Activated T-cell treated with anti-CD3 and anti-CD28 coated beads, Interleukin-2, amount 50 U/mL, for 1 hour (primary cell): ENCODE results near the gene IFNLR1.
"Not testable (repeated sequence)": the region's sequence is repeated elsewhere in the genome, so short reads cannot be mapped to it uniquely, and the experiment has no call there.

Source experiments
- DNase-seq: peaks from one replicate; pipeline ENCODE4 v3.0.0-alpha.2; 2020

IFNLR1 gene

GRCh38 chr1:24186993-24187790 lies at the start of gene IFNLR1:
IFNLR1 (minus strand) TSS chr1:24187289; CDS start chr1:24187248, 41 bp downstream.
- peak; percentile 74 for DNase-seq

DNA sequence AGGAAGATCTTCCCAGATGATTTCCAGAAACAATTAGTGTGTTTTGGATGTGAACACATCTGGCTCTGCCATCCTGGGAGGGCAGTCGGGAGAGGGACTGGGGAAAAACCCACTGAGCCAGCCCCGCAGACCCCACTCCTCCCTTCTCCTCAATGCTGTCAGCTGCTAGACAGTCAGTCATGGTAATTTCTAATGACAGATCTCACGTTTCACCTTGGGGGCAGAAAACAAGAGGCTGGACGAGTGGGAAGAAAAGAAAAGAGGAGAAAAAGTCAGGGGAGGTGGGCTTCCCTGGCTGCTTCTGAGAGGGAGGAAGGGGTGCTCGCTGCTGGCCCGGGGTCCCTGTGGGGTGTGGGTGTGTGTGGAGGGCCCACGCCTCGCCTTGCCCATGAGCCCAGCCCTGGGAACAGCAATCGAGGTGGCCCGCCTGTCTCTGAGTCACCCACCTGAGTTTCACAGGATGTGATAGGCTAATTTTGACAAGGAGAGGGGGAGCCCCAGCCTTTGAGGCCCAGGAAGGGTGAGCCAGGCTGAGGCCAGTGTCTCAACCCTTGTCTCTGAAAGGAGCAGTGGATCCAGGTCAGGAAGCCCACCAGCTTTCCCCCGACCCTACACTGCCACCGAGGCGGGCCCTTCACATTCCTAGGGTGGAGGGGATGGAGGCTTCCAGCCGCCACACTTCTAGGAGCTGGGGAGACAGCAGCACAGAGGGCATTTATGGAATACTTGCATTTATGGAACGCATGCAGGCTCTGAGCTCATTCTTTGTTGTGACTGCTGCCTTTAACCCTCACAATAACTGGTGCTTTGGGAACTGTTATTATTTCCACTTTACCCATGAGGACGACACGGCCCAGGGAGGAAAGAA lies 49.1 kb upstream of the IFNLR1 start:
- DNase-seq, result no peak

DNA sequence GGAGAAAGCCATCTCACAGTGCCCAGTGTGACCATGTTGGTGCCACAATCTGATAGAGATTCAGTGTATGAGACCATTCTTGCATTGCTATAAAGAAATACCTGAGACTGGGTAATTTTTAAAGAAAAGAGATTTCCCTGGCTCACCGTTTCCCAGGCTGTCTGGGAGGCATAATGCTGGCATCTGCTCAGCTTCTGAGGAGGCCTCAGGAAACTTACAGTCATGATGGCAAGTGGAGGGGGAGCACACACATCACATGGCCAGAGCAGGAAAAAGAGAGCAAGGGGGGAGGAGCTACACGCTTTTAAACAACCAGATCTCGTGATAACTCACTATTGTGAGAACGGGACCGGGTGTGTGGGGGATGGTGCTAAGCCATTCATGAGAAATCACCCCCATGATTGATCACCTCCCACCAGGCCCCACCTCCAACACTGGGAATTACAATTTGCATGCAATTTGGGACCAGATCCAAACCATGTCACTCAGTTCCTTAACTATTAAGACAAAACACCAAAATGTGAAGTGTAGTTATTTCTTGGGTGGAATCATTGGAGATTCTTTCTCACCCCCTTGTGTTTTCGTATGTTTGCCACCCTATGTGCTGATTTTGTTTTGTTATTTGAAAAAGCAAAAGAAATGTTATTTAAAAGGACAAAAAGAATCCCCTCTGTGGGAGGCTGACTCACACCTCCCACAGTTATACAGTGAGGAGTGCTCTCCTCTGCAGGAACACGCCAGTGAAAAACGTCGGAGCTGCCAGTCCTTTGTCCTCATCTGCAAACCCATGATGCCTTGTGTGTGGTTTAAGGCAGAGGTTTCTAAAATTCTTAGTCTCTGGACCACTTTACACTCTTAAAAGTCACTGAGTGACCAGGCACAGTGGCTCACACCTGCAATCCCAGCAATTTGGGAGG lies 46.9 kb upstream of the IFNLR1 start:
- DNase-seq, result no peak

- DNase-seq, result no peak
These were observed 44.6 kb upstream of the IFNLR1 start for GRCh38 chr1:24231701-24232100.

GRCh38 chr1:24228311-24228710 lies 41.2 kb upstream of the IFNLR1 start:
- DNase-seq, result no peak

DNA sequence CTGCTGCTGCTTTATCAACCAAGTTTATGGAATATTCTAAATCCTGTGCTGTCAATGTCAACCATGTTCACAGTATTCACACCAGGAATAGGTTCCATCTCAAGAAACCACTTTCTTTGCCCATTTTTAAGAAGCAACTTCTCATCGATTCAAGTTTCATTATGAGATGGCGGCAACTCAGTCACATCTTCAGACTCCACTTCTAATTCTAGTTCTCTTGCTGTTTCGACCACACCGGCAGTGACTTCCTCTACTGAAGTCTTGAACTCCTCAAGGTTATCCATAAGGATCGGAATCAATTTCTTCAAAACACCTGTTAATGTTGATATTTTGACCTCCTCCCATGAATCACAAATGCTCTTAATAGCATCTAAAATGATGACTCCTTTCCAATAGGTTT lies 39.7 kb upstream of the IFNLR1 start:
- no peak for DNase-seq

DNA sequence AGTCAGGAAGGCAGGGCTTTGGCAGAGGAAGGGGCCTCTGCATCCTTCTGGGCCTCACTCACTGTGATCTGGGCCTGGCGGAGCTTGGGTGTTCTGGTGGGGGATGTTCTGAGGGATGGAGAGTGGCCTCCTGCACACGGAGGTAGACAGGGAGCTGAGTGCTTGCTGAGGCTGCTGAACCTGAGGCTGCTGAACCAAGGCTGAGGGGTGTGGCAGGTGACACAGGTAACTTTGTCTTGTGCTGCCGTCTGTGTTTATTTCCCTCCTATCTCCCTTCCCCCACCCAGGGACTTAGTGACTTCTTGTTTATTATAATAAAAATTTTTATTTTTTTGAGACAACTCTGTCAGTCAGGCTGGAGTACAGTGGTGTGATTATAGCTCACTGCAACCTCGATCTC lies 37.7 kb upstream of the IFNLR1 start:
- DNase-seq, result no peak

DNA sequence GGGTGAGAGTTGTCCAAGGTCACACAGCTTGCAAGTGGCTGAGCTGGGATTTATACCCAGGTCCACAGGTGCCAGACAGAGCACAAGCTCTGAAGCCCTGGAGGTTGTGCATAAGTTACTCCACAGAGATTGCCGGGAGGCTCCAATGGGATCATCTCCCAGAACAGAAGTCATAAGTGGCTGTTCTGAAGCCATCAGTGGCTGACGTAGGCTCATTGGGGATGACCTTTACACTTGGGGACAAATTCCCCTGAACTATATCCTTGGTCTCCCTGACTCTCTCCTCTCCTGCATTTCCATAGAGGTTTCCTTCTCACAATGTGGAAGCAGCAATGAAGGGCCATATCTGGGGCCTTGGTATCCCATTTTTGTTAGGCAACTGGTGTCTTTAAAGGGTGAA lies 37.0 kb upstream of the IFNLR1 start:
- no peak for DNase-seq

DNA sequence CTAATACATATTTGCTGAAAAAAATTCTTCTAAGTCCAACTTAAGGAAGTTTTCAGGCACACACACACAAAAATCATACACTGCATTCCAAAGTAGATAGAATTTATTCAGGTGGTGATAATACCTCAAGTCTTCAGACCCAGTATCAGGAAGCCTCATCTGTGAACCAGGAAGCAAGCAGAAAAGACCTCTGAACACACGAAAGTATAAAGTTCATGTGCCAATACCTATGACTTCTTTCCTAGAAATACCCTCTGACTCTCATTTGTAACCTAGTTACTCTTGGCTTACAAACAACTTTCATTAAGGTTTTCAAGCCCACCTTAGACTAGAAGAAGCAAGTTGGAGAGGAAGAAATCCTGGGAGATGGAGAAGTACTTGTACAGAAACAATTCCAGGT lies 35.7 kb upstream of the IFNLR1 start:
- no peak for DNase-seq

DNA sequence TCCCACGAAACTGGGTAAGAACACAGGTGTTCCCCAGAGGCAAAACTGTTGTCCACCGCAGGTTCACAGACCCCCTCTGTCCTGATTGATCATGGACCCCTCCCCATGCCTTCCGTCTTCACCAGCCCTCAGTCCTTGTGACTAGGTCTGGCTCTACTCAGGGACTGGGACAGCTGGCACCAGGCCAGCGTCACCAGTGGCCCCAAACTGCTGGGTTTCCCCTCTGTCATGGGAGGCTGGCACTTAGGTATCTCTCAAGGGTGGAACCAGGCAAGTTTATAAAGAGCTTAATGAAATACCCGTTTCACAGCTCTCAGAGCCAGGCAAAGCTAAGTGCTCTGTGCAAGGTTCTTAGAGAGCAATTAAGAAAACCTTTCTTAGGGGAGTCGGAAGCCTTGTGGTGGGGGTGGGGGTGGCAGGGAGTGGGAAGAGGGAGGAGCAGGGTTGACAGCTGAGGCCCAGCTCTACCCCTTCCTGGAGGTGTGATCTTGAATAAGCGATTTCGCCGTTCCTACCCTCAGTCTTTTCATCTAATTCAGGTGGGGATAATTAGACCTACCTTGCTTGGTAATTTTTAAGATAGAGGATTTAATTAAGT lies 35.0 kb upstream of the IFNLR1 start:
- no peak for DNase-seq

GRCh38 chr1:24221246-24221645 lies 34.2 kb upstream of the IFNLR1 start:
- no peak for DNase-seq

GRCh38 chr1:24216276-24217074 lies 29.4 kb upstream of the IFNLR1 start:
- no peak for DNase-seq

- DNase-seq, result no peak
These were observed 28.2 kb upstream of the IFNLR1 start for GRCh38 chr1:24215226-24215814.

GRCh38 chr1:24212376-24212775 lies 25.3 kb upstream of the IFNLR1 start:
- no peak for DNase-seq

- DNase-seq, result no peak
These were observed 23.1 kb upstream of the IFNLR1 start for GRCh38 chr1:24210195-24210627.

- no peak for DNase-seq
These were observed 22.0 kb upstream of the IFNLR1 start for GRCh38 chr1:24209097-24209496.

DNA sequence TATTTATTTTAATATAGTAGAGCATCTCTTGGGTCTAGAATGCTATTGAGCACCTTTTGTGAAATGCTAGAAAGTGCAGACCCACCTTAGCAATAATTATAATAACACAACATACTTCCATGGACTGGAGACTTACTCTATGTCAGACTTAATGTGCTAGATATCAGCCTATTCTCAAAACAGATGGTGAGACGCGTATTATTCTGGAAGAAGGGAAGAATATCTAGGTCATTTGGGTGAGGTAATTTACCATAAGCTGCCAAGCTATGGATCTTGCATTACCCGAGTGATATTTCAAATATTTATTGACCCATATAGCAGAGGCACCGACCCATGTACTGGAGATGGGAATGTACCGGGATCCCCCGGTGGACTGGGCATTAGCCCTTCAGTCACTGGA lies 20.6 kb upstream of the IFNLR1 start:
- DNase-seq, result no peak

DNA sequence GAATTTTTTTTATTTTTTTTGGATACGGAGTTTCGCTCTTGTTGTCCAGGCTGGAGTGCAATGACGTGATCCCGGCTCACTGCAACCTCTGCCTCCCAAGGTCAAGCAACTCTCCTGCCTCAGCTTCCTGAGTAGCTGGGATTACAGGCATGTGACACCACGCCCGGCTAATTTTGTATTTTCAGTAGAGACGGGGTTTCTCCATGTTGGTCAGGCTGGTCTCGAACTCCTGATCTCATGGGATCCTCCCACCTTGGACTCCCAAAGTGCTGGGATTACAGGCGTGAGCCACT lies 20.3 kb upstream of the IFNLR1 start:
- DNase-seq, result not testable (repeated sequence)

GRCh38 chr1:24206516-24207394 lies 19.7 kb upstream of the IFNLR1 start:
- no peak for DNase-seq

DNA sequence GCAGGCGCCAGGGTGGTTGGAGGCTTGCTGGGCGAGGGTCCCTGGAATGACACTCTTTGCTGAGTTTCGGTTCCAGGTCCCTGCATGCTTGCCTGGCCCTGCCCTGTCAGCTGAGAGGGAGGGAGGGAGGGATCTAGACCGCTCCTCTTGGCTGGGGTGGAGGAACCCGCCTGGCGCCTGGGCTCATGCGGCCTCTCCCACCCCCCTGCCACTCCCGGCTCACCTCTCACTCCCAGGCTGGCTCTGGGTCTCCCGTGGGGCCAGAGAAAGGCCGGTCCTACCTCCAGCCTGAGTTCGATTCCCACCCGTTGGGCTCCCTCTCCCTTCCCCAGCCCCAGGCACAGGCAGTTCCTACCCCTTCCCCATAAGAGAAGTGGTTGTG lies 19.0 kb upstream of the IFNLR1 start:
- no peak for DNase-seq
